ENCODE measurements around the gene ADSS1.

ADSS1 gene

GRCh38 chr14:104780513-104781030, 56.5 kb downstream of the ADSS1 start:
- POLR2A ChIA-PET = no interaction called here
- CTCF ChIA-PET = interaction anchor here (1.3 to 5.3 kb wide), 4 partner anchors 10 to 45 kb away, joined by 3 to 37 read pairs (median 16); no protein-coding TSS in a partner anchor
- no peak overlapping the region for H3K4me3 ChIP-seq (ENCODE audit: low read depth, low read length)
- TF ChIP-seq CTCF (IDR thresholded peaks at IDR 0.05; ENCODE audit: insufficient read depth, low read length, missing control alignments) = no peak
- DNase-seq (ENCODE audit: low read depth, low spot score) = no peak

GRCh38 chr14:104781271-104782077, 57.4 kb downstream of the ADSS1 start:
- ChIA-PET CTCF (interaction anchor here (1.1 to 5.3 kb wide), 5 partner anchors 11 to 46 kb away, joined by 3 to 37 read pairs (median 14); no protein-coding TSS in a partner anchor), POLR2A (no interaction called here)
- DNase-seq (ENCODE audit: low read depth, low spot score) = no peak
- TF ChIP-seq CTCF (IDR thresholded peaks at IDR 0.05; ENCODE audit: insufficient read depth, low read length, missing control alignments) = no peak
- no peak overlapping the region for H3K4me3 ChIP-seq (ENCODE audit: low read depth, low read length)

- ChIA-PET CTCF (interaction anchor here (1.1 to 5.3 kb wide), 3 partner anchors 12 to 45 kb away, joined by 3 to 37 read pairs (median 17); no protein-coding TSS in a partner anchor), POLR2A (no interaction called here)
- TF ChIP-seq CTCF (IDR thresholded peaks at IDR 0.05; ENCODE audit: insufficient read depth, low read length, missing control alignments) = no peak
- no peak overlapping the region for H3K4me3 ChIP-seq (ENCODE audit: low read depth, low read length)
- no peak for DNase-seq (ENCODE audit: low read depth, low spot score)
Measured at GRCh38 chr14:104782086-104782807, 58.2 kb downstream of the ADSS1 start.

- POLR2A ChIA-PET = no interaction called here
- CTCF ChIA-PET = interaction anchor here (4.8 kb wide), 1 partner anchor 12 kb away, joined by 17 read pairs; no protein-coding TSS in a partner anchor
Measured at GRCh38 chr14:104782808-104783139, 58.7 kb downstream of the ADSS1 start.

GRCh38 chr14:104783484-104784217, 59.6 kb downstream of the ADSS1 start:
- POLR2A ChIA-PET = no interaction called here
- no peak for DNase-seq (ENCODE audit: low read depth, low spot score)
- CTCF ChIA-PET = interaction anchor here (1.0 kb wide), 1 partner anchor 15 kb away, joined by 7 read pairs; no protein-coding TSS in a partner anchor
- H3K4me3 ChIP-seq (ENCODE audit: low read depth, low read length) = no peak overlapping the region
- TF ChIP-seq CTCF (IDR thresholded peaks at IDR 0.05; ENCODE audit: insufficient read depth, low read length, missing control alignments) = no peak

More at GRCh38 chr14:104782808-104783139, 58.7 kb downstream of the ADSS1 start:
- H3K4me3 ChIP-seq (ENCODE audit: low read depth, low read length) = no peak overlapping the region
- no peak for TF ChIP-seq CTCF (IDR thresholded peaks at IDR 0.05; ENCODE audit: insufficient read depth, low read length, missing control alignments)
- DNase-seq (ENCODE audit: low read depth, low spot score) = no peak
